Lower lobe of right lung (tissue), 2 donors: ENCODE measurements around the gene RGMB. TPM values are rescaled to one million over a fixed set of nuclear protein-coding genes. Genes with fewer than 3 reads are reported as not detected.
A peak's percentile ranks its signal among the peaks of the same experiment; 100 is the strongest.

ENCODE experiments used
- ATAC-seq, 2 donors: fragments of 200-7000 bp; cut with Tn5 transposase; one replicate each; pipeline ENCODE4 v1.9.1; 2020 to 2022; ENCODE audit warnings: mild to moderate bottlenecking in 2 of 2, moderate library complexity in 2 of 2
- DNase-seq: peaks from one replicate; pipeline ENCODE4 v3.0.0-alpha.2; 2020
- H3K27ac ChIP-seq: fragments of 200-600 bp; one replicate; pipeline ENCODE4 v1.8.0; 2022
- H3K27me3 ChIP-seq: fragments of 200-600 bp; one replicate; pipeline ENCODE4 v1.8.0; 2022; ENCODE audit warnings: low read depth
- H3K36me3 ChIP-seq: fragments of 200-600 bp; one replicate; pipeline ENCODE4 v1.8.0; 2022; ENCODE audit warnings: mild to moderate bottlenecking
- H3K4me1 ChIP-seq: fragments of 200-600 bp; one replicate; pipeline ENCODE4 v1.8.0; 2022
- H3K4me3 ChIP-seq: fragments of 200-600 bp; one replicate; pipeline ENCODE4 v1.8.0; 2022; ENCODE audit warnings: mild to moderate bottlenecking
- H3K9me3 ChIP-seq: fragments of 200-600 bp; one replicate; pipeline ENCODE4 v1.8.0; 2022
- intact Hi-C: fragments of 100-400 bp; cut with DNase I; formaldehyde crosslinking; loops from one replicate; pipeline ENCODE4 v1.11.0; 2022
- total RNA-seq: library from RNA; stranded (reverse); fragmentation: NEBNext Ultra II Directional; extraction: Animal tissue kit (Norgen Biotek cat#: 25700); gene quantifications from one replicate; pipeline ENCODE4 v1.2.1, GENCODE V29; 2021
- TF ChIP-seq, protein P1 (sequence below): fragments of 200-600 bp; IDR thresholded peaks from one replicate; pipeline ENCODE4 v1.8.0; 2022; ENCODE audit warnings: antibody characterized with exemption, mild to moderate bottlenecking
- donor health status: DM: no; HTN: yes; CAD: no; lungs with severe emphysema.

Gene RGMB
- total RNA-seq, 1 donor from 2014 or later: 22.9 TPM

DNA sequence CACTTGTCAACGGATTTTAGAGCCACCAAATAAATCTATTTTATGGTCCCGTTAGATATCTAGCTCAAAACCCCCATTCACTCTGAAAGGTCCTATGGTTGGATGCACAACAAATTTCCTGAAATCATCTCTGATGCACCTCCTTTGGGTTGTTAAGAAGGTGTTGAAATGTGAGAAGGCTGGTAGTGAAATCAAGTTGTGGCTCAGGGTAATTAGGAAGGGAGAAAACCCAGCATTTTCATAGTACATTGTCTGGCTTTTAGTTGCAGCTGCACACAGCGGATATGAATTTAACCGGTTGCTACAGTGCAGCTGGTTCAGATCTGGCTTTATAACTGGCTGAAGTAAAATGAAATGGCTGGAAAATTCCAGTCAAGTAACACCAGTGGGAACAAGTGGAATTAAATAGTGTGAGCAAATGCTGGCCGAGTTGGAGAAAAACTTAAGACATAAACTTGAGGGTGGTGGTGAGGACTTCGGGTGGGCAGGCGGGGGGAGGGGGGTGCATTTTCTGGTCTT, 17.6 kb downstream of the RGMB start:
- Histone ChIP-seq H3K27ac (no peak overlapping the region), H3K36me3 (peaks cover 12% of the 10 kb centered on the region), H3K4me3 (no peak overlapping the region), H3K9me3 (no peaks in the 10 kb centered on the region), H3K27me3 (no peaks in the 10 kb centered on the region), H3K4me1 (peaks cover 32% of the 10 kb centered on the region)
- intact Hi-C loops: no loop called here
- DNase-seq: no peak
- TF ChIP-seq, protein P1, sequence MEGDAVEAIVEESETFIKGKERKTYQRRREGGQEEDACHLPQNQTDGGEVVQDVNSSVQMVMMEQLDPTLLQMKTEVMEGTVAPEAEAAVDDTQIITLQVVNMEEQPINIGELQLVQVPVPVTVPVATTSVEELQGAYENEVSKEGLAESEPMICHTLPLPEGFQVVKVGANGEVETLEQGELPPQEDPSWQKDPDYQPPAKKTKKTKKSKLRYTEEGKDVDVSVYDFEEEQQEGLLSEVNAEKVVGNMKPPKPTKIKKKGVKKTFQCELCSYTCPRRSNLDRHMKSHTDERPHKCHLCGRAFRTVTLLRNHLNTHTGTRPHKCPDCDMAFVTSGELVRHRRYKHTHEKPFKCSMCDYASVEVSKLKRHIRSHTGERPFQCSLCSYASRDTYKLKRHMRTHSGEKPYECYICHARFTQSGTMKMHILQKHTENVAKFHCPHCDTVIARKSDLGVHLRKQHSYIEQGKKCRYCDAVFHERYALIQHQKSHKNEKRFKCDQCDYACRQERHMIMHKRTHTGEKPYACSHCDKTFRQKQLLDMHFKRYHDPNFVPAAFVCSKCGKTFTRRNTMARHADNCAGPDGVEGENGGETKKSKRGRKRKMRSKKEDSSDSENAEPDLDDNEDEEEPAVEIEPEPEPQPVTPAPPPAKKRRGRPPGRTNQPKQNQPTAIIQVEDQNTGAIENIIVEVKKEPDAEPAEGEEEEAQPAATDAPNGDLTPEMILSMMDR: no peak
- no peak for ATAC-seq

DNA sequence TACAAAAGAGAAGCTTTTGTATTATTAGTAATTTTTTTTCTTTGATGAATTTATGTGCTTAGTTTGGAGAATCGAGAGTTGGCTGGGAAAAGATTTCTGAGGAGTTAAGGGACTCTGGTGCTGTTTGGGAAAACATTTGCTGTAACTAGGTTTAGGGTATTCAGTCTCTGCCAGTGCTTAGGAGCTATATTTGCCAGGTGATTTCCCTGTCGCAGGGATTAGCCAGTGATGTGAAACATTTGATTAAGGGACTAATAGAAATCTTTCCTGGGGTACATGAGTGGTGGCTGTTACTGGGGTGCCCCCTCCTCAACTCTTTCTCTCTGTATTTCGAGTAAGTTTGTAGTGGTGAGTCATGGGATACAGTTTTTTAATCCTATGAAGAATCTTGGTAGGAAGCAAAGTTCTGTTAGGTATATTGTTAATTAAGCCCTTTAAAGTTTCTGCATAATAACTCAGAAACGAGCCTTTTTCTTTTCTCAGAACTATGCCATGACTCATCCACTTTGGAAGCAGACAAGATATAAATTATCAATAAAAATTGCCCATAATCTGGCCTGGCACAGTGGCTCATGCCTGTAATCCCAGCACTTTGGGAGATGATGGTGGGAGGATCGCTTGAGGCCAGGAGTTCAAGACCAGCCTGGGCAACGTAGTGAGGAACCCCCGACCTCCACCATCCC, 18.6 kb downstream of the RGMB start:
- Histone ChIP-seq H3K27ac (no peak overlapping the region), H3K36me3 (peaks cover 12% of the 10 kb centered on the region), H3K4me1 (peaks cover 24% of the 10 kb centered on the region), H3K4me3 (no peak overlapping the region), H3K27me3 (no peaks in the 10 kb centered on the region), H3K9me3 (no peaks in the 10 kb centered on the region)
- peak in 1 of 2 donors; percentile 23 for ATAC-seq
- intact Hi-C loops: no loop called here
- DNase-seq: no peak
- TF ChIP-seq, protein P1: no peak

DNA sequence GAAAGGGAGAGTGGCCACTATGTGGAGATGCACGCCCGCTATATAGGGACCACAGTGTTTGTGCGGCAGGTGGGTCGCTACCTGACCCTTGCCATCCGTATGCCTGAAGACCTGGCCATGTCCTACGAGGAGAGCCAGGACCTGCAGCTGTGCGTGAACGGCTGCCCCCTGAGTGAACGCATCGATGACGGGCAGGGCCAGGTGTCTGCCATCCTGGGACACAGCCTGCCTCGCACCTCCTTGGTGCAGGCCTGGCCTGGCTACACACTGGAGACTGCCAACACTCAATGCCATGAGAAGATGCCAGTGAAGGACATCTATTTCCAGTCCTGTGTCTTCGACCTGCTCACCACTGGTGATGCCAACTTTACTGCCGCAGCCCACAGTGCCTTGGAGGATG, 19.8 kb downstream of the RGMB start:
- H3K27ac ChIP-seq: no peak overlapping the region
- H3K27me3 ChIP-seq: no peaks in the 10 kb centered on the region
- ATAC-seq (no peak), DNase-seq (no peak)
- TF ChIP-seq, protein P1: no peak
- H3K4me3 ChIP-seq: no peak overlapping the region
- intact Hi-C loops: no loop called here
- H3K36me3 ChIP-seq: peaks cover 12% of the 10 kb centered on the region
- no peaks in the 10 kb centered on the region for H3K9me3 ChIP-seq
- peaks cover 14% of the 10 kb centered on the region for H3K4me1 ChIP-seq

DNA sequence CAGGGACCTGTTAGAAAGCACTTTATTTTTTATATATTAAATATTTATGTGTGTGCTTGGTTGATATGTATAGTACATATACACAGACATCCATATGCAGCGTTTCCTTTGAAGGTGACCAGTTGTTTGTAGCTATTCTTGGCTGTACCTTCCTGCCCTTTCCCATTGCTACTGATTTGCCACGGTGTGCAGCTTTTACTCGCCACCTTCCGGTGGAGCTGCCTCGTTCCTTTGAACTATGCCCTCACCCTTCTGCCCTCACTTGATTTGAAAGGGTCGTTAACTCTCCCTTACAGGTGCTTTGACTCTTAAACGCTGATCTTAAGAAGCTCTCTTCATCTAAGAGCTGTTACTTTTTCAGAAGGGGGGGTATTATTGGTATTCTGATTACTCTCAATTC, 20.5 kb downstream of the RGMB start:
- TF ChIP-seq, protein P1: no peak
- Histone ChIP-seq H3K27ac (no peak overlapping the region), H3K4me1 (peaks cover 8% of the 10 kb centered on the region), H3K36me3 (peaks cover 12% of the 10 kb centered on the region), H3K9me3 (no peaks in the 10 kb centered on the region), H3K27me3 (no peaks in the 10 kb centered on the region), H3K4me3 (no peak overlapping the region)
- ATAC-seq (no peak), DNase-seq (no peak)
- intact Hi-C loops: no loop called here

DNA sequence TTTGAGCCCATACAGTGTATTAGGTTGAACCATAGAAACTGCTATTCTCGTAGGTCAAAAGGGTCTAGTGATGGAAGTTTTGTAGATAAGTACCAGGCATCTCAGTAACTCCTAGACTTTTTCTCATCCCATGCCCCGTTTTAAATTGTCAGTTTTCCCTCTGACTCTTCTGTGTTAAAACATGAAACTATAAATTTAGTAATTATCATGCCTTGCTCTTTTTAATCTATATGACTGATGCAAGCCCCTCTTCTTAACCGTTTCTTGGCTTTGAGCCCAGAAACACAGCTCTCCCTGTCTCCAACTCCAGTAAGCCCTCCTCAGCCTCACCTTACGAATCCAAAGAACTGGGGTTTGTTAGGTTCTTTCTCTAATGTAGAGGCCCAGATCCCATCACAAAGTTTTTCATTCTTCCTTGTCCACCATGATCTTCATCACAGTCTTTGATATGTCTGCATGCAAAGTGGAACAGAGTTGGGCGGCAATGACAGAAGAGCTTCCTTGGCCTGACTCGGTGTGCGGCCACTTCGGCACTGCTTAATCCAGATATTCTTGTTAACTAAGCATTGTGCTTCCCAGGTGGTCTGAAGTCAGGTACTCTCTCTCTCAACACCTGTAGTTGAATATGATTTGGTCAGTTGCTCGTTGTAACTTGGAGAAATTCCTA, 21.1 kb downstream of the RGMB start:
- Histone ChIP-seq H3K4me1 (peaks cover 5% of the 10 kb centered on the region), H3K27me3 (no peaks in the 10 kb centered on the region), H3K4me3 (no peak overlapping the region), H3K27ac (no peak overlapping the region), H3K36me3 (peaks cover 12% of the 10 kb centered on the region), H3K9me3 (no peaks in the 10 kb centered on the region)
- ATAC-seq: no peak
- DNase-seq: no peak
- intact Hi-C loops: no loop called here
- TF ChIP-seq, protein P1: no peak
